Caki2 (cell line): ENCODE results near the gene TDRD1. TPM values are rescaled to one million over a fixed set of nuclear protein-coding genes. Genes with fewer than 3 reads are reported as not detected.

Experiments
- DNase-seq: peaks from one replicate; pipeline ENCODE4 v3.0.0-alpha.2; 2015; ENCODE audit warnings: low read depth
- in situ Hi-C: cut with HindIII; loops from 2 replicates; pipeline ENCODE4 v1.10.0; 2016; ENCODE audit warnings: low sequenced_read_pairs, low pct_unique_long_range_greater_than_20kb, mixed read lengths
- total RNA-seq: library from RNA; depleted of rRNA; stranded (reverse); fragments of >200 nt; shearing (Covaris generic); gene quantifications from 2 replicates; pipeline ENCODE4 v1.2.3, GENCODE V29; 2014; ENCODE audit warnings: low replicate concordance; rRNA removed

TDRD1 gene
- total RNA-seq, 1 experiment from 2014 or later: not detected

GRCh38 chr10:114276066-114276465 lies 96.9 kb downstream of the TDRD1 start:
- DNase-seq: no peak
- in situ Hi-C loops: no loop called here

- in situ Hi-C loops: no loop called here
These were observed 97.5 kb downstream of the TDRD1 start for GRCh38 chr10:114276671-114277070.

GRCh38 chr10:114278140-114278883 lies 99.2 kb downstream of the TDRD1 start:
- in situ Hi-C loops: no loop called here
- DNase-seq: no peak

More at GRCh38 chr10:114276671-114277070, 97.5 kb downstream of the TDRD1 start:
- no peak for DNase-seq

GRCh38 chr10:114278884-114279191 lies 99.7 kb downstream of the TDRD1 start:
- in situ Hi-C loops: no loop called here
- no peak for DNase-seq

GRCh38 chr10:114279289-114279688 lies 100.1 kb downstream of the TDRD1 start:
- in situ Hi-C loops: no loop called here
- DNase-seq: no peak

- in situ Hi-C loops: no loop called here
- DNase-seq: no peak
These were observed 100.9 kb downstream of the TDRD1 start for GRCh38 chr10:114279901-114280644.

- DNase-seq: no peak
- in situ Hi-C loops: no loop called here
These were observed 101.9 kb downstream of the TDRD1 start for GRCh38 chr10:114281006-114281405.

- in situ Hi-C loops: no loop called here
- no peak for DNase-seq
These were observed 102.3 kb downstream of the TDRD1 start for GRCh38 chr10:114281461-114281860.

Other genes with a start within 250 kb of the TDRD1 start
- 0.30 TPM in 1 of 2 replicates, not detected in the other for gene ADRB1, start 135.5 kb upstream of the TDRD1 start, total RNA-seq
- gene CCDC186, start 5.2 kb upstream of the TDRD1 start, total RNA-seq: 0.49 and 1.6 TPM in 2 replicates
- not detected in 2 replicates for gene VWA2, start 59.9 kb downstream of the TDRD1 start, total RNA-seq
- gene AFAP1L2, start 225.1 kb downstream of the TDRD1 start, total RNA-seq: 9.0 and 17.6 TPM in 2 replicates